GM18907 (cell line): ENCODE data around the gene THSD4.
"Not testable (repeated sequence)": the region's sequence is repeated elsewhere in the genome, so short reads cannot be mapped to it uniquely, and the experiment has no call there.

Experiments used
- ATAC-seq: cut with Tn5 transposase; IDR thresholded peaks from one replicate; pipeline ENCODE4 v1.9.1; 2021; ENCODE audit warnings: mild to moderate bottlenecking, moderate library complexity; ENCODE audit not compliant: unreplicated experiment

Gene THSD4

GRCh38 chr15:71312194-71312708 lies 197.0 kb downstream of the THSD4 start:
- no peak for ATAC-seq

DNA sequence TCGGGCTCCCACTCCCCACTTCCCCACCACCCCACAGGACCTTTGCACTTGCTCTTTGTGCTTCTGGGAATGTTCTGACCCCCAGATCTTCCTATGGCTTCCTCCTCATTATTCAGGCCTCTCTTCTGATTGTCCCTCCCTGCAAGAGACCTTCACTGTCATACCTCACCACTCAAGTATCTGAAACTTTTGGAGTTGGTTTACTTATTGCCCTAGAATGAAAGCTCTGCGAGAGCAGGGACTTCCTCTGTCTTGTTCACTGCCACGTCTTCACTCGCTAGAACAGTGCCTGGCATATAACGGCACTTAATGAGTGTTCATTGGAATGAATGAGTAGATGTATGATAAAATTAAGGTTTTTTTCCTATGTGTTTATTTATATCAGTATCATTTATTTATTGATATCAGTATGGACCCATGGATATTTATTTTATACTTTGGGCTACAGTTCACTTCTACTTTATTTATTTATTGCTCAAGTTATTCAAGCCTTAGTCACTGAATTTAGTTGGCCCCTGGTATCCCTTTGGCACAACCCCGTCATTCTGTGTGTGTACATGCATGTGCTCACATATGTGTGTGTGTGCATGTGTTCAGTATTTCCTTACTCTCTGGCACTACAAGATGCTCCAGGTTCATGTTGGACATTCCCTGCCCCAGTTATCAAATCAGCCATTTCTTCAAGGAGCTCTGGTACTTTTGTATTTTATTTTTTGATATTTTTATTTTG lies 197.6 kb downstream of the THSD4 start:
- no peak for ATAC-seq

- ATAC-seq, result no peak
Measured at GRCh38 chr15:71313806-71314205, 198.5 kb downstream of the THSD4 start.

DNA sequence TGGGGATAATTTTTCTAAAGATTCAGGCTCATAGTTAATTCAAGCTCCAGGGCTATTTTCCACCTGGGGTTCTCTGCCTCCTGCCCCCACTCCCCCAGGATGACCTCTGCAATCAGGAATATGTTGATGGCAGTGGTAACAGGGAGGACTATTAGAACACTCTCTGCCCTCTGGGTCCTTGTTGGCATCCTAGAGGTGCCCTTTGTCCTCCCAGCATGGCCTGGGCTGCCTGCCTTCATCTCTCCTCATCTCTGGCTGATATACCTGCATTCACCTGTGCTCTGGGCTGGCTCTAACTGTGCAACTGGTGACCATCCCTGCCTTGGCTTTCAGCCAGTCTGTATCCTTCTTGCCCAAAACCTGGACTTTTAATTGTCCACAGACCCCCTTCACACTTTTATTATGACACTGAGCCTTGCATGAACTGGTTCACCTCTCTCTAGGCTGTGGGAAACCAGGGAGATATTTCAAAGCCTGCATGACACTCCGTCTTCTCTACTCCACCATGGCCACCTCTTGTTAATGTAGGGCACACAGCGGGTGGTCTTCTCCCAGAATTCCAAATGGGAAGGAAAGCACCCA lies 199.8 kb downstream of the THSD4 start:
- no peak for ATAC-seq

DNA sequence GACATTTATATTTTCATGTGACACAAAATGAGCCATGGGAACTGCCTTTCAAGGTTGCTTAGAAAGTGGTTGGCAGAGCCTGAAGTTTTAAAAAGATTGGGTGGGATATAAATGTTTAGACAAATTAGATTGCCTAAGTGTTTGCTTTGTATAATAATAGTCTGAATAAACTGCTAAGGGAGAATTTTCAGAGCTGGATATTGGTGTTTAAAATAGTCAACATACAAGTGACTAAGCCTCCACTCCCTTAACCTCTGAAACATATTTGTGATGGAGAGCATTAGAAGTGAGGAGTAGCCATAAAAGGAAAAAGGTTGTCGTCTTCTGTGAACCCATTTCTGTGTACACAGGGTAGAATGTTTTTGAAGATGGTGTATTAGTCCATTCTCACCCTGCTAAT lies 201.6 kb downstream of the THSD4 start:
- ATAC-seq, result no peak

DNA sequence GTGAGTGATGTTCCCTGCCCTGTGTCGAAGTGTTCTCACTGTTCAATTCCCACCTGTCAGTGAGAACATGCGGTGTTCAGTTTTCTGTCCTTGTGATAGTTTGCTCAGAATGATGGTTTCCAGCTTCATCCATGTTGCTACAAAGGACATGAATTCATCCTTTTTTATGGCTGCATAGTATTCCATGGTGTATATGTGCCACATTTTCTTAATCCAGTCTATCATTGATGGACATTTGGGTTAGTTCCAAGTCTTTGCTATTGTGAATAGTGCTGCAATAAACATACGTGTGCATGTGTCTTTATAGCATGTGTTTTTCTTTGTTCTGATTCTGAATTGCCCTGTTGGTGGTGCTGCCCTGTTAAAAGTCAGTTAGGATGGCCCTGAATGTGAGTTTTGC lies 204.2 kb downstream of the THSD4 start:
- not testable (repeated sequence) for ATAC-seq

DNA sequence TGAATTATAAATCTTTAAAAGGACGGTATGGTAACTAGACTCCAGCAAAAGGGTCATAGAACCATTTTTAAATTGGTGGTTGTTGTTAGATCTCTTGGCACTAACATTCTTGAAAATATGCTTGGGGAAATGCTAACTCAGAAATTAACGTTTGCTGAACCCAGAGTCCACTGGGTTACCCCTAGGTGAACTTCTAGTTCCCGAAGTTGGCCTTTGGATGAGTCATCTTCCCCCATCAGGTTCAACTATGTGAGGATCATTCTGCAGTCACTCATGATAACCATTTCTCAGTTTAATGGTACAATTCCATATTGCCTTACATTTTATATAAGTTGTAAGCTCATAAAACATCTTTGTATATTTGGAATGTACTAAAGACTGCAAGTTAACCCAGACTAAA lies 204.7 kb downstream of the THSD4 start:
- ATAC-seq, result no peak

- ATAC-seq, result no peak
Measured at GRCh38 chr15:71323082-71323481, 207.8 kb downstream of the THSD4 start.

DNA sequence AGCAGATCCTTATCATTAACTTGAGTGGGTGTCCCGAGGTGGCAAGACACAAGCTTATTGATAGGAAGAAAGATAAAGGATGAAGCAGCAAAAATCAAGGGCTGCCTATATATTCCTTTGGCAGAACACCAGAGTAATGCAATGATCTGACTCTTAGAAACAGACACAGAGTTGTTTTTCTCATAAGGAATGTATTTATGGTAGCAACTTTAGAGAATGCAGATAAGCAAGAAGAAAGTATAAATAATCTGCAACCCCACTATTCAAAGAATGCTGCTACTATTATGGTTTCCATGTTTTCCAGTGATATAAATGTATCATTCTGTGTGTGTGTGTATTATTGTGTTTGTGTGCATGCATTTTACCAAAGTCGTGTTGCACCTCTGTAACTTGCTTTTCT lies 208.3 kb downstream of the THSD4 start:
- no peak for ATAC-seq

- ATAC-seq, result no peak
Measured at GRCh38 chr15:71325481-71325880, 210.2 kb downstream of the THSD4 start.

GRCh38 chr15:71328453-71328852 lies 213.2 kb downstream of the THSD4 start:
- ATAC-seq, result no peak

DNA sequence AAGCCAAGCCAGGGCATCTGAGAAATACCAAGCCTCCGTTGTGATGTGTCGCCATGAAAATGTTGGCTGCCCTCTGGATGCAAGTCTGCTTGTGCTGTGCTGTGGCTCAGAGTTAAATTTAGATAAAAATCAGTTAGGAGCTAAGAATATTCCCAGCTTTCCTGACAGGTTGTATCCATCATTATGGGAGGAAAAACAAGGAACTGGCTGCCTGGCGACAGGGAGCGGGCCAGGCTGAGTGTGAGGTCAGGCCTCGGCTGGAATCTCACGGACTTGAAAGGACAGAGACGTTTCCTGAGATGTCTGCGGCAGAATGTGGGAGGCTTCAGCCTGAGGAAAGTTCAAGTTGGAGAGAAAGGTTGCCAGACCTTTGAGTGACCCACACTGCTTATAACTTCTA lies 213.8 kb downstream of the THSD4 start:
- ATAC-seq, result no peak

DNA sequence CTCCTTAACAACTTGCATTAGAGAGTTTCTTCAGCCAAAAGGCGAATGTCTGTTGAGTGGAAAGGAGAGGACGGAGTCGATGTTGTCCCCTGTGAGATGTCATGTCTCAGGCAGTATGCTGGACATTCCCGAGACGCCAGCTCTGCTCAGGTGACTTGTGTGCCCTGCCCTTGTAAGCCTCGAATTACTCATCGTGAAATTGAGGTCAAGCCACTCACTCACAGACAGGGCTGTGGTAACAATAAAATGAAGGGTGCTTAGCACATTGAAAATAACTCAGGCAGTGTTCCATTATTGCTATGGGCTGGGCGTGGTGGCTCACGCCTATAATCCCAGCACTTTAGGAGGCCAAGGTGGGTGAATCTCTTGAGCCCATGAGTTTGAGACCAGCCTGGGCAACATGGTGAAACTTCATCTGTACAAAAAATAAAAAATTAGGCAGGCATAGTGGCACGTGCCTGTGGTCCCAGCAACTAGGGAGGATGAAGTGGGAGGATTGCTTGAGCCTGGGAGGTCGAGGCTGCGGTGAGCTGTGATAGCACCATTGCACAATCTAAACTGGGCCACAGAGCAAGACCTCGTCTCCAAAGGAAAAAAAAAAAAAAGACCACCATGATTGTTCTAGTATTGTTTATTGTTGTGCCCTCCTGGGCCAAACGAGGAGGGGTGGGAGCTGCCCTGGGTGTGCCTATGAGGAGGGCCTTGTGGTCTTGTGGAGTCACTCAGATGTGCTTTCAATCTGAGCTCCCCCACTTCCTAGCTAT lies 214.4 kb downstream of the THSD4 start:
- no peak for ATAC-seq

DNA sequence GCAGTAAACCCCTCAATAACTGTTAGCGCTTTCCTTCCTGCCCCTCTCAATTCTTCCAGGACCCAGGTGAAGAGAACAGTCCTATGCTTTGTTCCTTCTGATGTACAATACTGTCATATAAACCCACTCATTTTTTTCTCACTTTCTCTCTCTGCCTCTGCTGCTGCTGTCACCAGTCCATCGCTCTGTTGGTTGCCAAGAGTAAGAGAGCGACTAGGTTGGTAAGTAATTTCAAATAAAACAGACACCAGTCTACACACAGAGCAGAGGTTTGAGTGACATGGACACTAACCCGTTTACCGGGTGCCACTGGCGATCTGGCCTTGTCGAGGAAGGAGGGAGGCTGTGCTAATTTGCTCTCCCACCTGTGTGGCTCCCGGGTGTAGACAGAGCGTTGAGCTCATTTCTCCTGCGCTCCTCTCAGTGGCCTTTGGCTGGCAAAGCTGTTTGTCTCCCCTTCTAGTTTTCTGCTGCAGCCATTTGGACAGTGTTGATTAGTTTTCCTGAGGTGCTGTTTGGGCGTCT lies 215.4 kb downstream of the THSD4 start:
- no peak for ATAC-seq

DNA sequence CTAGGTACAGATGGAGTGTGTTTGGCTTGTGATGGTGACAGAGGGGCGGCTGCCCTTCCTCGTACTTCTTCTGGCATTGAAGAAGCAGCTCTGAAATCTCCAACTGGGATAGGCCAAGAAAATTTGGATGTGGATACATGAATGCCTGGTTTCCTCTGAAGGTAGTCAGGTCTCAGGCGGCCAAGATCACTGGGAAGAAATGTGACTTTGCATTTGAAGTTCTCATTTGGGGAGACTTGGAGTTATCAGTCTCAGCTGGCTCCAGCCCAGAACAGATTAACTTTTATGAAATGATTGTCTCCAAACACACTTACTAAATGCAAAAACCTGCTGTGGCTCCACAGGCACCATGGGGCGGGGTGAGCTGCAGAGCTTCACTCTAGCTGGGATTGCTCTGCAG lies 215.9 kb downstream of the THSD4 start:
- ATAC-seq, result no peak

DNA sequence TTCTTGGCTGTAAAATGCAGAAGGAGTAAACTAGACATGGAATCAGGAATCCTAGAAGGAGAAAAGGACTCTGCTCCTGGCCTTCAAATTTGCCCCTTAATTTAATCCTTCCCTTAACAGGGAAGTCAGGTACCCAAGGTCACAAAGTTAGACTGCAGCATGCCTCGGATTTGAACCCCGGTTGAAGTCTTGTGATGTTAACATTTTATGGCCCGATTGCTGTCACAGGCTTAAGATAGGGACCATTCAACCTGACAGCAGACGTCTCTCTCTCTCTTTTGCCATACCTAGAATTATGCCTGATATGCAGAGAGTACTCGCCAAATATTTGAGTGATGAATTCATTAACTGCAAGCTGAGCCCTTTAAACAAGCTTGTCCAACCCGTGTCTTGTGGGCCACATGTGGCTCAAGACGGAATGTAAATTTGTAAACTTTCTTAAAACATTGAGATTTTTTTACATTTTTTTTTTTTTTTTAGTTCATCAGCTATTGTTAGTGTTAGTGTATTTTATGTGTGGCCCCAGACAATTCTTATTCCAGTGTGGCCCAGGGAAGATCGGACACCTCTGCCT lies 217.2 kb downstream of the THSD4 start:
- no peak for ATAC-seq

DNA sequence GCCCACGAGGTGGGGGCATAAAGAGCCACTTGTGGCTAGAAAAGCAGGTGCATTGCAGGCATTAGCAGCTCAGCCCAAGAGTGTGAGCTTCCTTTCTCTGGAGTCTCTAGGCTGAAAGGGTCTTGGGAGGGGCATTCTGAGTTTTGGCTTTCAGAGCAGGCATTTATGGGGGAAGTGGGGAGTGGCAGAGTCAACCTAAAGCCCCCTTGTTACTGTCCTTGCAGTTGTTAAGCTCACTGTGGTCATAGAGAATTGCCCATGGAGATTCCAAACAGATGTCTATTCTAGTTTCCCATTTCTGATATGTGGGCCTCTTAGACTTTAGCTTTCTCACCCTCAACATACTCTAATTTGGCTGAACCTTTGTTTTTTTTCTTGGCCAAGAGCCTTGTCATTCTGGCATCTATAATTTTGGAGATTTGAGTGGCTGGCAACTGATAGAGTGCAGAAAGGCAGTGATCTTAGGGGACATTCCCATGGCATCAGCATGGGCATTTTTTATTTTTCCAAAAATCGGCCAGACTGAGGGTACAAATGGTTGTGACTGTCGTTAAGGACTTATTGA lies 217.9 kb downstream of the THSD4 start:
- no peak for ATAC-seq

DNA sequence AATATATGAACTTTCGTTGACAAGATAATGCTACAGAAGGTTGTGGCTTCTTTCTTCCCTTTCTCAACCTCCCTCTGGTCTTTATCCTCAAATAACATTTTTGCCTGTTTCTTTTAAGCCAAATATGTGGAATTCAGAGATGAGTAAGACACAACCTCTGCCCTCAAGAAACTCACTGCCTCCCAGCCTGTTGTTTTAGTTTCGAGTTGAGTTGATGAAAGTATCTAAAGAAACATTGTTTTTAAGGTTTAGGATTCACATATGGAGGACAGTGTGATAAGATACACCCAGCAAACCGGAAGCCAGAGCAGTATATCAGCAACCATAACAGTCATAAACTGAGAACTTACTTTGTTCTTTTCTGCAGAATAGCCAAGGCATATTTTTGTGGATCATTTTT lies 218.6 kb downstream of the THSD4 start:
- ATAC-seq, result no peak

DNA sequence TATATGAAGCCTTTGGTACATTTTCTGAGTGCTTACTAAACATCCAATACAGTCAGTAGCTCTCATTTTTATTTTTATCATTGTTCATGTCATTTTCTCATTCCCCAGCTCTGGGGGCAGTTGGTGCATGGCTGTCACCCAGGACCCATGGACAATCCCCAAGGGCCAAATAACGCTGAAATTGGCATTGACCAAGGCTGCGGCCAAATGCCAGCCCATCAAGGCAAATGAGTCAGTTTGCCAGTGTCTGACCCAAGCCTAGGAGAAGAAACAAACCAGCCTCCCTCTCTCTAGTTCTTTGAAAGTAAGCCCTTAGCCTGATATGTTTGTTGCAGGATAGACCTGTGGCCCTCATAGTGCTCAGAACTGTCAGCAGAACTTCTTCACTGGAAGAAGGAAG lies 219.2 kb downstream of the THSD4 start:
- no peak for ATAC-seq

GRCh38 chr15:71334873-71335272 lies 219.6 kb downstream of the THSD4 start:
- no peak for ATAC-seq

GRCh38 chr15:71335591-71335990 lies 220.3 kb downstream of the THSD4 start:
- no peak for ATAC-seq
